Esophagus muscularis mucosa (tissue), 4 donors: ENCODE results near the gene WWOX.

Experiments
- EP300 ChIP-seq: sonication (generic); formaldehyde crosslinking; IDR thresholded peaks from one replicate; pipeline ENCODE4 v1.6.1; 2017; ENCODE audit warnings: antibody characterized with exemption
- POLR2A ChIP-seq: fragments of 450-650 bp; IDR thresholded peaks from one replicate; pipeline ENCODE4 v1.6.1; 2017; ENCODE audit warnings: antibody characterized with exemption, moderate library complexity, mild to moderate bottlenecking, low read depth
- POLR2AphosphoS5 ChIP-seq, 2 donors: sonication (generic); formaldehyde crosslinking; IDR thresholded peaks; one replicate each; pipeline ENCODE4 v1.6.1; 2017; ENCODE audit warnings: antibody characterized with exemption in 2 of 2
- TF ChIP-seq, protein P1 (sequence below), 3 experiments: fragments of 200-600 bp in 2 of 3; fragments of 450-650 bp in 1 of 3; sonication (generic) in 2 of 3; IDR thresholded peaks; one replicate each; pipeline ENCODE4 v1.5.1; 2017 to 2019; ENCODE audit warnings: antibody characterized with exemption in 3 of 3, mild to moderate bottlenecking in 2 of 3, moderate library complexity in 1 of 3

DNA sequence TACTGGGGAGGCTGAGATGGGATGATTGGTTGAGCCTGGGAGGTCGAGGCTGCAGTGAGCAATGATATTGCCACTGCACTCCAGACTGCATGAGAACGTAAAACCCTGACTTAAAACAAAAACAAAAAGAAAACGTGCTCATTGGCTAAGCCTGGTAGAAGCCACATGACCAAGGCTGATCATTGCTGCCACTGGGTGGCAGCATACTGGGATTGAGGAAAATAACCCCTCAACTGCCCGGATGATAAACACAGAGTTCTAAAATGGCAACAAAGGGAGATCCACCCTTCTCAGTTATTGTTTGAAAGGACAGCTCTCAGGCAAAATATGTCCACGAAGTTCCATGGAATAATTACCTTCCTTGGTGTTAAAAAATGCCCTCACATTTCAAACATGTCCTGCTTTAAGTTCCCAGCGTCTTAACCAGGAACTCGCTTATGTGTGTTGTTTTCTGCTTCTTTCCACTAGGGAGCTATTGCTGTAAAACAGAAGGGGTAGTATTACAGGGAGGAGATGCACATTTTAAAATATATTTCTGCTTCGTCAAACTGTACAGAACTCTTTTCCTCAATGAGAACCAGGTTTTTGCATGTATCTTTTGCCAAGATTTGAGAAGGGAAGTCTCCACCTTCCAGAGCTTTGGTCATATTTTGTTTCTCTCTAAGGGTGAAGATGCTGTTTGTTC lies 825.8 kb downstream of the WWOX start:
- TF ChIP-seq, protein P1, sequence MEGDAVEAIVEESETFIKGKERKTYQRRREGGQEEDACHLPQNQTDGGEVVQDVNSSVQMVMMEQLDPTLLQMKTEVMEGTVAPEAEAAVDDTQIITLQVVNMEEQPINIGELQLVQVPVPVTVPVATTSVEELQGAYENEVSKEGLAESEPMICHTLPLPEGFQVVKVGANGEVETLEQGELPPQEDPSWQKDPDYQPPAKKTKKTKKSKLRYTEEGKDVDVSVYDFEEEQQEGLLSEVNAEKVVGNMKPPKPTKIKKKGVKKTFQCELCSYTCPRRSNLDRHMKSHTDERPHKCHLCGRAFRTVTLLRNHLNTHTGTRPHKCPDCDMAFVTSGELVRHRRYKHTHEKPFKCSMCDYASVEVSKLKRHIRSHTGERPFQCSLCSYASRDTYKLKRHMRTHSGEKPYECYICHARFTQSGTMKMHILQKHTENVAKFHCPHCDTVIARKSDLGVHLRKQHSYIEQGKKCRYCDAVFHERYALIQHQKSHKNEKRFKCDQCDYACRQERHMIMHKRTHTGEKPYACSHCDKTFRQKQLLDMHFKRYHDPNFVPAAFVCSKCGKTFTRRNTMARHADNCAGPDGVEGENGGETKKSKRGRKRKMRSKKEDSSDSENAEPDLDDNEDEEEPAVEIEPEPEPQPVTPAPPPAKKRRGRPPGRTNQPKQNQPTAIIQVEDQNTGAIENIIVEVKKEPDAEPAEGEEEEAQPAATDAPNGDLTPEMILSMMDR (IDR thresholded peaks at IDR 0.05), result peak; percentile 19 to 42 (median 35)
- TF ChIP-seq EP300 (no peak), POLR2A (no peak), POLR2AphosphoS5 (IDR thresholded peaks at IDR 0.05) (no peak)
